GM12878 (cell line): ENCODE results near the gene DESI2. TPM values are rescaled to one million over a fixed set of nuclear protein-coding genes. Genes with fewer than 3 reads are reported as not detected.

ENCODE experiments used
- ATAC-seq: fragments of 200-7000 bp; cut with Tn5 transposase; 3 replicates; pipeline ENCODE4 v1.9.1; 2020; ENCODE audit warnings: mild to moderate bottlenecking, moderate library complexity
- BruUV-seq: library from RNA; stranded (reverse); fragments of 400-500 nt; replicated peaks from 2 replicates; lab custom pipeline; 2021; lab: Mats Ljungman, UMichigan
- CTCF ChIA-PET: fragments of 300-600 bp; sonication (Branson Sonifier 250); formaldehyde crosslinking; extraction: SDS; loops from one replicate; lab custom pipeline; 2021; ENCODE audit warnings: inconsistent platforms; lab: Yijun Ruan, JAX
- POLR2A ChIA-PET: fragments of 350-600 bp; formaldehyde crosslinking; extraction: SDS; loops from one replicate; lab custom pipeline; 2021; ENCODE audit warnings: inconsistent platforms; lab: Charles Lee
- RAD21 ChIA-PET: fragments of 300-600 bp; sonication (Branson Sonifier 250); formaldehyde crosslinking; loops from one replicate; lab custom pipeline; 2023; ENCODE audit warnings: antibody characterized with exemption; ENCODE audit not compliant: unreplicated experiment; lab: Charles Lee
- SMC1A ChIA-PET: fragments of 300-600 bp; sonication (Branson Sonifier 250); formaldehyde crosslinking; loops from one replicate; lab custom pipeline; 2023; ENCODE audit not compliant: unreplicated experiment, uncharacterized antibody; lab: Charles Lee
- DNase-seq: peaks from one replicate; pipeline ENCODE4 v3.0.0-alpha.2; 2011; ENCODE audit warnings: low read depth, low spot score
- FAIRE-seq: peaks from 3 replicates; lab custom pipeline; 2011; peaks lifted over from hg19 to GRCh38; lab: Jason Lieb, UNC
- H2AFZ ChIP-seq: 2 replicates; pipeline ENCODE4 v1.6.0; 2011; ENCODE audit warnings: low read depth, low read length, control low read depth; ENCODE audit not compliant: control insufficient read depth
- H3K27ac ChIP-seq: 2 replicates; pipeline ENCODE4 v1.5.1; 2011; ENCODE audit warnings: control low read depth; ENCODE audit not compliant: control insufficient read depth, insufficient read depth
- H3K27me3 ChIP-seq, 2 experiments: replicated peaks in 1 of 2; 2 replicates each; pipeline versions ENCODE4 v1.6.0 to v1.6.1; 2011; ENCODE audit warnings: low read length in 1 of 2; ENCODE audit not compliant: control insufficient read depth in 2 of 2, insufficient read depth in 2 of 2
- H3K36me3 ChIP-seq, 2 experiments: 2 replicates each; pipeline ENCODE4 v1.5.1; 2011; ENCODE audit warnings: low read length in 1 of 2; ENCODE audit not compliant: control insufficient read depth in 2 of 2, insufficient read depth in 2 of 2
- H3K4me1 ChIP-seq: 2 replicates; pipeline ENCODE4 v1.6.1; 2011; ENCODE audit warnings: mild to moderate bottlenecking, low read length, moderate library complexity, mixed read lengths; ENCODE audit not compliant: control insufficient read depth, insufficient read depth
- H3K4me2 ChIP-seq: 2 replicates; pipeline ENCODE4 v1.6.0; 2011; ENCODE audit warnings: control low read depth; ENCODE audit not compliant: control insufficient read depth, insufficient read depth
- H3K4me3 ChIP-seq: fragments of 200-600 bp; sonication (generic); 2 replicates; pipeline ENCODE4 v1.5.1; 2016
- H3K79me2 ChIP-seq: 2 replicates; pipeline ENCODE4 v1.6.0; 2011; ENCODE audit warnings: low read length; ENCODE audit not compliant: control insufficient read depth, insufficient read depth
- H3K9ac ChIP-seq: 2 replicates; pipeline ENCODE4 v1.8.0; 2011; ENCODE audit warnings: low read length, control low read depth, mixed read lengths; ENCODE audit not compliant: control insufficient read depth, insufficient read depth
- H3K9me3 ChIP-seq: replicated peaks from 3 replicates; pipeline ENCODE4 v1.5.1; 2011; ENCODE audit warnings: mild to moderate bottlenecking, low read length; ENCODE audit not compliant: control insufficient read depth, insufficient read depth
- H4K20me1 ChIP-seq: 2 replicates; pipeline ENCODE4 v1.6.0; 2011; ENCODE audit not compliant: control insufficient read depth, insufficient read depth
- ATF7 ChIP-seq: fragments of 450-650 bp; IDR thresholded peaks from 2 replicates; pipeline ENCODE4 v1.6.1; 2016; ENCODE audit warnings: low read depth, mild to moderate bottlenecking
- CHD2 ChIP-seq: IDR thresholded peaks from 2 replicates; pipeline ENCODE4 v1.6.1; 2011; ENCODE audit warnings: low read depth, low read length, improper control_type of control experiment, borderline replicate concordance
- E2F4 ChIP-seq: IDR thresholded peaks from 2 replicates; pipeline ENCODE4 v1.6.1; 2012; ENCODE audit warnings: low read depth, low read length, improper control_type of control experiment
- GABPA ChIP-seq: IDR thresholded peaks from 2 replicates; pipeline ENCODE4 v1.6.1; 2014; ENCODE audit warnings: antibody characterized with exemption, low read depth, mild to moderate bottlenecking, inconsistent platforms
- JUNB ChIP-seq: IDR thresholded peaks from 2 replicates; pipeline ENCODE4 v1.6.1; 2016; ENCODE audit warnings: antibody characterized with exemption, mild to moderate bottlenecking
- RB1 ChIP-seq: fragments of 450-650 bp; formaldehyde crosslinking; IDR thresholded peaks from 2 replicates; pipeline ENCODE4 v1.6.1; 2017; ENCODE audit warnings: mild to moderate bottlenecking, borderline replicate concordance
- WRNIP1 ChIP-seq: IDR thresholded peaks from 2 replicates; pipeline ENCODE4 v1.6.1; 2011; ENCODE audit warnings: low read depth, low read length, improper control_type of control experiment, borderline replicate concordance
- WGBS: methylation state at CpG from one replicate; pipeline ENCODE4 v1.1.6; 2016; ENCODE audit warnings: low lambda C conversion rate; ENCODE audit not compliant: insufficient replicate concordance, insufficient coverage; ENCODE audit errors: missing lambda C conversion rate; 5-methylcytosine and 5-hydroxymethylcytosine counted together
- in situ Hi-C: fragments of 300-500 bp; cut with MboI; formaldehyde crosslinking; loops from 9 replicates; pipeline ENCODE4 v1.14.3; 2018; ENCODE audit warnings: mixed read lengths
- intact Hi-C: fragments of 100-400 bp; cut with micrococcal nuclease; formaldehyde crosslinking; loops from one replicate; pipeline ENCODE4 v1.14.2; 2022; ENCODE audit not compliant: unreplicated experiment
- polyA plus RNA-seq, 11 experiments: library from polyadenylated mRNA; depleted of rRNA in 4 of 11; unstranded in 6 of 11; stranded (reverse) in 5 of 11; fragments of >200 nt; fragmentation: Nextera tagmentation in 4 of 11; fragmentation: Illumina TruSeq in 1 of 11; extraction: Ambion mirVana in 4 of 11; extraction: Trizol in 1 of 11; gene quantifications; 1 replicate in 1 of 11; 2 replicates in 10 of 11; pipeline versions ENCODE4 v1.2.1 to v1.2.3, GENCODE V29; 2011 to 2016; ENCODE audit warnings: inconsistent platforms in 2 of 11, missing spikeins in 2 of 11, low read depth in 1 of 11
- total RNA-seq, 4 experiments: library from RNA; depleted of rRNA in 3 of 4; stranded (reverse); fragments of >200 nt in 3 of 4; fragmentation: Illumina TruSeq in 1 of 4; extraction: Trizol in 1 of 4; gene quantifications; 2 replicates each; pipeline versions ENCODE4 v1.2.1 to v1.2.3, GENCODE V29; 2013 to 2021
- TF ChIP-seq, protein P1 (sequence below): fragments of 450-650 bp; IDR thresholded peaks from 2 replicates; pipeline ENCODE4 v1.6.1; 2017; ENCODE audit warnings: mild to moderate bottlenecking, moderate library complexity

The DESI2 gene
- total and polyA plus RNA-seq, 10 of the 15 experiments (the other 5 are each of a cell fraction or from before 2014, with no cell fraction given), result 6.2 to 21.5 (median 17.3) TPM

GRCh38 chr1:244636488-244637259 is 16.3 kb upstream of the DESI2 start:
- in situ Hi-C loops, result no loop called here
- FAIRE-seq (no peak), DNase-seq (no peak), ATAC-seq (no peak)
- H4K20me1 ChIP-seq, result no peaks in the 10 kb centered on the region
- H3K79me2 ChIP-seq, result no peaks in the 10 kb centered on the region
- no peaks in the 10 kb centered on the region for H3K4me1 ChIP-seq
- H3K27ac ChIP-seq, result no peak overlapping the region
- peaks cover 0 to 3% of the 10 kb centered on the region in 2 experiments; a peak in 2 of 4 replicates for H3K27me3 ChIP-seq
- ChIA-PET CTCF (no interaction called here), SMC1A (interaction anchor here (1.3 kb wide), 1 partner anchor 8 kb away, joined by 3 read pairs; no protein-coding TSS in a partner anchor), RAD21 (no interaction called here), POLR2A (no interaction called here)
- BruUV-seq, result no TSS peak
- no peak for TF ChIP-seq JUNB
- TF ChIP-seq E2F4, result no peak
- TF ChIP-seq, protein P1, sequence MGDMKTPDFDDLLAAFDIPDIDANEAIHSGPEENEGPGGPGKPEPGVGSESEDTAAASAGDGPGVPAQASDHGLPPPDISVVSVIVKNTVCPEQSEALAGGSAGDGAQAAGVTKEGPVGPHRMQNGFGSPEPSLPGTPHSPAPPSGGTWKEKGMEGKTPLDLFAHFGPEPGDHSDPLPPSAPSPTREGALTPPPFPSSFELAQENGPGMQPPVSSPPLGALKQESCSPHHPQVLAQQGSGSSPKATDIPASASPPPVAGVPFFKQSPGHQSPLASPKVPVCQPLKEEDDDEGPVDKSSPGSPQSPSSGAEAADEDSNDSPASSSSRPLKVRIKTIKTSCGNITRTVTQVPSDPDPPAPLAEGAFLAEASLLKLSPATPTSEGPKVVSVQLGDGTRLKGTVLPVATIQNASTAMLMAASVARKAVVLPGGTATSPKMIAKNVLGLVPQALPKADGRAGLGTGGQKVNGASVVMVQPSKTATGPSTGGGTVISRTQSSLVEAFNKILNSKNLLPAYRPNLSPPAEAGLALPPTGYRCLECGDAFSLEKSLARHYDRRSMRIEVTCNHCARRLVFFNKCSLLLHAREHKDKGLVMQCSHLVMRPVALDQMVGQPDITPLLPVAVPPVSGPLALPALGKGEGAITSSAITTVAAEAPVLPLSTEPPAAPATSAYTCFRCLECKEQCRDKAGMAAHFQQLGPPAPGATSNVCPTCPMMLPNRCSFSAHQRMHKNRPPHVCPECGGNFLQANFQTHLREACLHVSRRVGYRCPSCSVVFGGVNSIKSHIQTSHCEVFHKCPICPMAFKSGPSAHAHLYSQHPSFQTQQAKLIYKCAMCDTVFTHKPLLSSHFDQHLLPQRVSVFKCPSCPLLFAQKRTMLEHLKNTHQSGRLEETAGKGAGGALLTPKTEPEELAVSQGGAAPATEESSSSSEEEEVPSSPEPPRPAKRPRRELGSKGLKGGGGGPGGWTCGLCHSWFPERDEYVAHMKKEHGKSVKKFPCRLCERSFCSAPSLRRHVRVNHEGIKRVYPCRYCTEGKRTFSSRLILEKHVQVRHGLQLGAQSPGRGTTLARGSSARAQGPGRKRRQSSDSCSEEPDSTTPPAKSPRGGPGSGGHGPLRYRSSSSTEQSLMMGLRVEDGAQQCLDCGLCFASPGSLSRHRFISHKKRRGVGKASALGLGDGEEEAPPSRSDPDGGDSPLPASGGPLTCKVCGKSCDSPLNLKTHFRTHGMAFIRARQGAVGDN, result no peak
- TF ChIP-seq WRNIP1, result no peak
- TF ChIP-seq ATF7, result no peak
- no peak for TF ChIP-seq CHD2
- TF ChIP-seq GABPA, result no peak
- TF ChIP-seq RB1, result no peak
- no peaks in the 10 kb centered on the region for H3K9me3 ChIP-seq
- H3K9ac ChIP-seq, result no peak overlapping the region
- H3K4me3 ChIP-seq, result no peak overlapping the region
- intact Hi-C loops, result no loop called here
- no peak overlapping the region for H3K4me2 ChIP-seq
- H3K36me3 ChIP-seq, result no peaks in the 10 kb centered on the region
- 38% methylated on average over 10 of the region's 10 CpGs for WGBS
- no peak overlapping the region for H2AFZ ChIP-seq
